ENCODE measurements around the gene HMG20B.

DNA sequence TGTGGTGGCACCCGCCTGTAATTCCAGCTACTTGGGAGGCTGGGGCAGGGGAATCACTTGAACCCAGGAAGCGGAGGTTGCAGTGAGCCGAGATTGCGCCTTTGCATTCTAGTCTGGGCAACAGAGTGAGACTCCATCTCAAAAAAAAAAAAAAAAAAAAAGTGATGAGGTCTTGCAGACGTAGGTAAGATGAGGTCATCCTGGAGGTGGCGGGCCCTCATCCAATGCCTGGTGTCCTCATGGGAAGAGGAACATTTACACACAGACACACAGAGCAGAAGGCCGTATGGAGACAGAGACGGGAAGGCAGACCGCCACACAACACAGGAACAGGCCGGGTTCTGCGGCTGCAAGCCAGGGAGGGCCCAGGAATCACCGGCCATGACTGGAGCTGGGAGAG is 49.5 kb downstream of the HMG20B start:
- TF ChIP-seq MAX (IDR thresholded peaks at IDR 0.05) (no peak), TEAD4 (IDR thresholded peaks at IDR 0.05) (no peak), TCF12 (IDR thresholded peaks at IDR 0.05; ENCODE audit: low read depth) (no peak), YY1 (IDR thresholded peaks at IDR 0.05; ENCODE audit: low read depth) (no peak), RAD21 (IDR thresholded peaks at IDR 0.05; ENCODE audit: low read depth) (no peak), TAF1 (IDR thresholded peaks at IDR 0.05; ENCODE audit: low read depth) (no peak), CREB1 (IDR thresholded peaks at IDR 0.05; ENCODE audit: low read depth) (no peak), FOXM1 (IDR thresholded peaks at IDR 0.05; ENCODE audit: borderline replicate concordance, low read depth) (no peak), REST (IDR thresholded peaks at IDR 0.05; ENCODE audit: low read depth) (no peak), ZBTB7A (IDR thresholded peaks at IDR 0.05; ENCODE audit: low read depth) (no peak), EP300 (IDR thresholded peaks at IDR 0.05; ENCODE audit: borderline replicate concordance) (no peak)
